Fibroblast of lung (primary cell): ENCODE data around the gene SIRT4. TPM values are rescaled to one million over a fixed set of nuclear protein-coding genes. Genes with fewer than 3 reads are reported as not detected.

Source experiments
- DNase-seq, 2 donors: peaks; one replicate each; pipeline versions ENCODE4 v3.0.0 to v3.0.0-alpha.2; 2010; ENCODE audit warnings: low read depth in 2 of 2
- H2AFZ ChIP-seq: 2 replicates; pipeline ENCODE4 v1.5.1; 2012; ENCODE audit warnings: low read length, control low read depth, inconsistent platforms
- H3K27ac ChIP-seq: 2 replicates; pipeline ENCODE4 v1.5.1; 2011; ENCODE audit warnings: low read length, control low read depth; ENCODE audit not compliant: insufficient read depth
- H3K27me3 ChIP-seq: 2 replicates; pipeline ENCODE4 v1.5.1; 2011; ENCODE audit warnings: mild to moderate bottlenecking, low read length; ENCODE audit not compliant: control insufficient read depth, insufficient read depth
- H3K36me3 ChIP-seq: 2 replicates; pipeline ENCODE4 v1.5.1; 2011; ENCODE audit warnings: low read length; ENCODE audit not compliant: control insufficient read depth, insufficient read depth
- H3K4me1 ChIP-seq: 2 replicates; pipeline ENCODE4 v1.5.1; 2011; ENCODE audit warnings: low read length; ENCODE audit not compliant: control insufficient read depth, insufficient read depth; ENCODE audit errors: extremely low read depth
- H3K4me2 ChIP-seq: 2 replicates; pipeline ENCODE4 v1.5.1; 2011; ENCODE audit warnings: low read length, control low read depth; ENCODE audit not compliant: insufficient read depth; ENCODE audit errors: extremely low read depth
- H3K4me3 ChIP-seq, 4 experiments: fragments of 200-600 bp in 1 of 4; sonication (generic) in 1 of 4; replicated peaks in 1 of 4; 2 replicates each; pipeline ENCODE4 v1.5.1; 2011 to 2016; ENCODE audit warnings: low read length in 4 of 4, low read depth in 3 of 4, mild to moderate bottlenecking in 3 of 4, control low read depth in 2 of 4, inconsistent platforms in 1 of 4, mixed read lengths in 1 of 4; ENCODE audit not compliant: insufficient read depth in 1 of 4; ENCODE audit errors: control extremely low read depth in 1 of 4
- H3K79me2 ChIP-seq: 2 replicates; pipeline ENCODE4 v1.5.1; 2012; ENCODE audit warnings: mild to moderate bottlenecking, low read length, inconsistent platforms; ENCODE audit not compliant: control insufficient read depth, insufficient read depth
- H3K9ac ChIP-seq: 2 replicates; pipeline ENCODE4 v1.5.1; 2011; ENCODE audit warnings: mild to moderate bottlenecking, low read length, control low read depth; ENCODE audit not compliant: insufficient read depth
- H3K9me3 ChIP-seq: 2 replicates; pipeline ENCODE4 v1.5.1; 2012; ENCODE audit warnings: low read depth, low read length; ENCODE audit not compliant: control insufficient read depth, insufficient read depth
- H4K20me1 ChIP-seq: 2 replicates; pipeline ENCODE4 v1.5.1; 2011; ENCODE audit warnings: low read length; ENCODE audit not compliant: control insufficient read depth, insufficient read depth; ENCODE audit errors: extremely low read depth
- EZH2 ChIP-seq: IDR thresholded peaks from 2 replicates; pipeline ENCODE4 v1.5.1; 2012; ENCODE audit warnings: low read length, control low read depth, mild to moderate bottlenecking; ENCODE audit errors: missing control alignments
- polyA plus RNA-seq, 2 donors: library from polyadenylated mRNA; depleted of rRNA in 1 of 2; stranded (reverse) in 1 of 2; unstranded in 1 of 2; fragments of >200 nt; gene quantifications; 2 replicates each; pipeline ENCODE4 v1.2.1, GENCODE V29; 2011 to 2012; ENCODE audit warnings: missing spikeins in 1 of 2
- total RNA-seq: library from RNA; depleted of rRNA; stranded (reverse); fragments of >200 nt; gene quantifications from 2 replicates; pipeline ENCODE4 v1.2.1, GENCODE V29; 2014
- TF ChIP-seq, protein P1 (sequence below), 2 donors: IDR thresholded peaks in 1 of 2; conservative IDR thresholded peaks in 1 of 2; 1 replicate in 1 of 2; 2 replicates in 1 of 2; pipeline ENCODE4 v1.5.1; 2011 to 2012; ENCODE audit warnings: low read length in 2 of 2, control low read depth in 1 of 2, inconsistent platforms in 1 of 2, low read depth in 1 of 2, mild to moderate bottlenecking in 1 of 2

Gene SIRT4
- total and polyA plus RNA-seq, 2 donors (not counting 1 experiment from before 2014, with no cell fraction given) = 1.2 to 2.5 TPM

DNA sequence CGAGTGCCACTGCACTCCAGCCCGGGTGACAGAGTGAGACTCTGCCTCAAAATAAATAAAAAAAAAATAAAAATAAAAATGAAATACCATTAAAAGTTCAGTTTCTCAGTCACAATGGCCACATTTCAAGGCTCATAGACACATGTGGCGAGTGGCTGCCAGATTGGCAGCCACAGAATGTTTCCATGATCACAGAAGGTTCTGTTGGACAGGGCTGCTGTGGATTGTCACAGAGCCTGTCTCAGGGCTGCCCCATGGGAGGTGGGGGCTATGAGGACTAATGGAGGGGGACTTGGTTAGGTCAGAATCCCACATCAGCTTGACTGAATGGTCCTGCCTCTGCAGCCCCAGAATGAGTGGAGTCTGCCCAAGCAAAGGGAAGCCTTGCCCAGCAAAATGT, 29.3 kb downstream of the SIRT4 start:
- Histone ChIP-seq H3K36me3 (no peaks in the 10 kb centered on the region), H3K27me3 (peaks cover 4% of the 10 kb centered on the region), H3K9ac (no peak overlapping the region), H3K27ac (no peak overlapping the region), H4K20me1 (no peaks in the 10 kb centered on the region), H3K4me3 (no peak overlapping the region), H3K9me3 (no peaks in the 10 kb centered on the region), H2AFZ (no peak overlapping the region), H3K79me2 (no peaks in the 10 kb centered on the region), H3K4me1 (no peaks in the 10 kb centered on the region), H3K4me2 (no peak overlapping the region)
- TF ChIP-seq EZH2 = no peak
- DNase-seq = no peak

DNA sequence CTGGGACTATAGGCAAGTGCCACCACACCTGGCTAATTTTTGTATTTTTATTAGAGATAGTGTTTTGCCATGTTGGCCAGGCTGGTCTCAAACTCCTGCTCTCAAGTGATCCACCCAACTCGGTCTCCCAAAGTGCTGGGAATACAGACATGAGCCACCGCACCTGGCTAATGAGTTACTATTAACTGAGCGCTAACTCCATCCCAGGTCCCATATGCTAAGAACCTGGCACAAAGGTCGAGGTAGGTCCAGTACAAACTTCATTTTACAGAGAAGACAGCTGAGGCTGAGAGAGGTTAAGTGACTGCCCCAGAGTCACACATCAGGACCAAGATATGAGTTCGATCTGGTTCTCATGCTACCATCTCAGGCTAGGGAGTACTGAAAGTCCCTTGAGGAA, 29.9 kb downstream of the SIRT4 start:
- Histone ChIP-seq H3K4me2 (no peak overlapping the region), H3K36me3 (no peaks in the 10 kb centered on the region), H3K79me2 (no peaks in the 10 kb centered on the region), H3K9me3 (no peaks in the 10 kb centered on the region), H3K4me3 (no peak overlapping the region), H2AFZ (no peak overlapping the region), H3K4me1 (no peaks in the 10 kb centered on the region), H3K27ac (no peak overlapping the region), H3K9ac (no peak overlapping the region), H4K20me1 (no peaks in the 10 kb centered on the region), H3K27me3 (peaks cover 4% of the 10 kb centered on the region)
- TF ChIP-seq EZH2 = no peak
- TF ChIP-seq, protein P1, sequence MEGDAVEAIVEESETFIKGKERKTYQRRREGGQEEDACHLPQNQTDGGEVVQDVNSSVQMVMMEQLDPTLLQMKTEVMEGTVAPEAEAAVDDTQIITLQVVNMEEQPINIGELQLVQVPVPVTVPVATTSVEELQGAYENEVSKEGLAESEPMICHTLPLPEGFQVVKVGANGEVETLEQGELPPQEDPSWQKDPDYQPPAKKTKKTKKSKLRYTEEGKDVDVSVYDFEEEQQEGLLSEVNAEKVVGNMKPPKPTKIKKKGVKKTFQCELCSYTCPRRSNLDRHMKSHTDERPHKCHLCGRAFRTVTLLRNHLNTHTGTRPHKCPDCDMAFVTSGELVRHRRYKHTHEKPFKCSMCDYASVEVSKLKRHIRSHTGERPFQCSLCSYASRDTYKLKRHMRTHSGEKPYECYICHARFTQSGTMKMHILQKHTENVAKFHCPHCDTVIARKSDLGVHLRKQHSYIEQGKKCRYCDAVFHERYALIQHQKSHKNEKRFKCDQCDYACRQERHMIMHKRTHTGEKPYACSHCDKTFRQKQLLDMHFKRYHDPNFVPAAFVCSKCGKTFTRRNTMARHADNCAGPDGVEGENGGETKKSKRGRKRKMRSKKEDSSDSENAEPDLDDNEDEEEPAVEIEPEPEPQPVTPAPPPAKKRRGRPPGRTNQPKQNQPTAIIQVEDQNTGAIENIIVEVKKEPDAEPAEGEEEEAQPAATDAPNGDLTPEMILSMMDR (conservative IDR thresholded peaks at IDR 0.05 in 1 of 2, IDR thresholded peaks at IDR 0.05 in 1 of 2; ENCODE audit: low read depth in 1 of 2, low read length in 2 of 2) = no peak
- no peak for DNase-seq

DNA sequence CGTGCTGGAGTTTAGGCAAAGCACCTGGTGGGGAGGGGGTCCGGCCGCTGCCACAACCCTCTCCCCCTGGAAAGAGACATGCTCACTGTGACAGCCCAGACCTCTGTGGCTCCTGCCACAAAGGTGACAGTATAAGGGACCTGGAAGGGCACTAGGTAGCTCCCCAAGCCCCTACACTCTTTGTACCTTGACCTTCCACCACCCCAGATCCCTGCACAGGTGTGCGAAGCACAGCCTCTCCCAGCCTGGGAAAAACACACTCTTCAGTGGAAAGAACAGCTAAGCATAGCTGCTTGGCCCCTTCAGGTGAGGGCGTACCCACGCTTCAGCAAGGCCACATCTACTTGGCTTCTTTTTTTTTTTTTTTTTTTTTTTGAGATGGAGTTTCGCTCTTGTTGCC, 30.4 kb downstream of the SIRT4 start:
- H3K9ac ChIP-seq = no peak overlapping the region
- H3K4me1 ChIP-seq = no peaks in the 10 kb centered on the region
- no peak overlapping the region for H3K4me2 ChIP-seq
- no peaks in the 10 kb centered on the region for H4K20me1 ChIP-seq
- no peaks in the 10 kb centered on the region for H3K36me3 ChIP-seq
- H3K9me3 ChIP-seq = no peaks in the 10 kb centered on the region
- DNase-seq = no peak
- no peaks in the 10 kb centered on the region for H3K79me2 ChIP-seq
- no peak overlapping the region for H3K4me3 ChIP-seq
- peaks cover 4% of the 10 kb centered on the region for H3K27me3 ChIP-seq
- H3K27ac ChIP-seq = no peak overlapping the region
- no peak overlapping the region for H2AFZ ChIP-seq
- TF ChIP-seq, protein P1 (conservative IDR thresholded peaks at IDR 0.05 in 1 of 2, IDR thresholded peaks at IDR 0.05 in 1 of 2; ENCODE audit: low read depth in 1 of 2, low read length in 2 of 2) = no peak
- no peak for TF ChIP-seq EZH2
